ENCODE measurements around the gene RNF144A.

Gene RNF144A

GRCh38 chr2:7083580-7084509 is 166.6 kb downstream of the RNF144A start:
- in situ Hi-C loops (cut with MboI; ENCODE audit: low sequenced_read_pairs) = no loop called here
- Histone ChIP-seq H3K27me3 (ENCODE audit: low read depth) (no peaks in the 10 kb centered on the region), H3K4me3 (no peak overlapping the region), H3K4me1 (no peaks in the 10 kb centered on the region), H3K36me3 (replicated peaks) (no peaks in the 10 kb centered on the region), H3K9me3 (no peaks in the 10 kb centered on the region)
- peak; percentile 47 to 49 for DNase-seq (ENCODE audit: low spot score in 2 of 2)

DNA sequence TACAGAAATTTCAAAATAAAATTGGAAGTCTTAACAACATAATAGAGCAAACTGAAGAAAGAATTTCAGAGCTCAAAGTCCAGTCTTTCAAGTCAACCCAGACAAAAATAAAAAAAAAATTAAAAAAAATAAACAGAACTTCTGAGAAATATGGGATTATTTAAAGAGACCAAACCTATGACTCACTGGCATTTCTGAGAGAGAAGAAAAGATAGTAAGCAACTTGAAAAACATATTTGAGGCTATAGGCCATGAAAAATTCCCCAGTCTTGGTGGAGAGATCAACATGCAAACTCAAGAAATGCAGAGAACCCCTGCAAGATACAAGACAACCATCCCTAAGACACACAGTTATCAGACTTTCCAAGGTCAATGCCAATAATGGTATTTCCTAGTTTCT is 167.4 kb downstream of the RNF144A start:
- Histone ChIP-seq H3K36me3 (replicated peaks) (no peaks in the 10 kb centered on the region), H3K4me1 (no peaks in the 10 kb centered on the region), H3K4me3 (no peak overlapping the region), H3K27me3 (ENCODE audit: low read depth) (no peaks in the 10 kb centered on the region), H3K9me3 (no peaks in the 10 kb centered on the region)
- DNase-seq (ENCODE audit: low spot score in 2 of 2) = no peak
- in situ Hi-C loops (cut with MboI; ENCODE audit: low sequenced_read_pairs) = no loop called here

GRCh38 chr2:7089284-7089683 is 172.1 kb downstream of the RNF144A start:
- no peak for DNase-seq (ENCODE audit: low spot score in 2 of 2)
- in situ Hi-C loops (cut with MboI; ENCODE audit: low sequenced_read_pairs) = no loop called here
- Histone ChIP-seq H3K4me1 (no peaks in the 10 kb centered on the region), H3K9me3 (no peaks in the 10 kb centered on the region), H3K27me3 (ENCODE audit: low read depth) (no peaks in the 10 kb centered on the region), H3K36me3 (replicated peaks) (no peaks in the 10 kb centered on the region), H3K4me3 (no peak overlapping the region)

DNA sequence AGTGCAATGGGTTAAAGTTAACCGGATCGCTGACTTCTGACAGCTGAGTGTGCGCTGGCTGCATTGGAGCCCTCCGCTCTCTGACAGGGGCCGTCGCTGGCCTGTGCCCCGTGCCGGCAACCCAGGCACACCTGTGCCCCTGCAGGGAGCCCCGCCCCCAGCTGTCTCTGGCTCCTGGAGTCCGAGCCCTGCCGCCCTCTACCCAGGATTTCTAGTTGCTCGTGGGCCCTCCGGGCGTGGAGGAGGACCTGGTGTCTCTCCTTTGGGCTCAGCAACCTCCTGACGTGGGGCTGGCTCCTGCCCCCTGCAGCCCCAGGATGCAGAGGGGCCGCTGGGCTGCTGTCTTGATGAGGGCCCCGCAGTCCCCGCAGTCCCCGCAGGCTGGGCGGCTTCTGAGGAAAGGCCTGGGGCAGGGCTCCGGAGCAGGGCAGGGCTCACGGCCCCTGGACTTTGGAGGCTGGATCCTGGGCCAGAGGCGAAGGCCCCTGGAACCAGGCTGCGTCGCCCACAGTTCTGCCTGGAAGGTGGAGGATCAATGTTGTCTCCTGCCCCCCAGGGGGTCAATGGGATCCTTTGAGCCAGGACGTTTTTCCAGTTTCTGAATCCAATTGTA is 172.8 kb downstream of the RNF144A start:
- no peaks in the 10 kb centered on the region for H3K36me3 ChIP-seq (replicated peaks)
- H3K4me1 ChIP-seq = no peaks in the 10 kb centered on the region
- DNase-seq (ENCODE audit: low spot score in 2 of 2) = no peak
- no peaks in the 10 kb centered on the region for H3K27me3 ChIP-seq (ENCODE audit: low read depth)
- H3K9me3 ChIP-seq = no peaks in the 10 kb centered on the region
- in situ Hi-C loops (cut with MboI; ENCODE audit: low sequenced_read_pairs) = loop anchor here (10.0 kb wide), 1 partner anchor 1595 kb away; the partner anchor contains the start of gene ID2
- no peak overlapping the region for H3K4me3 ChIP-seq

- no peaks in the 10 kb centered on the region for H3K27me3 ChIP-seq (ENCODE audit: low read depth)
- in situ Hi-C loops (cut with MboI; ENCODE audit: low sequenced_read_pairs) = loop anchor here (10.0 kb wide), 1 partner anchor 1591 kb away; the partner anchor contains the start of gene ID2
- H3K36me3 ChIP-seq (replicated peaks) = no peaks in the 10 kb centered on the region
Observed at GRCh38 chr2:7093376-7093775, 176.2 kb downstream of the RNF144A start.

More at GRCh38 chr2:7093376-7093775, 176.2 kb downstream of the RNF144A start:
- no peak for DNase-seq (ENCODE audit: low spot score in 2 of 2)
- Histone ChIP-seq H3K9me3 (no peaks in the 10 kb centered on the region), H3K4me3 (no peak overlapping the region), H3K4me1 (no peaks in the 10 kb centered on the region)
